RWPE1 (cell line): ENCODE results near the gene BCAS1.
A peak's percentile ranks its signal among the peaks of the same experiment; 100 is the strongest.

ENCODE experiments used
- CTCF ChIA-PET: fragments of 350-600 bp; sonication (Branson Sonifier 250); formaldehyde crosslinking; extraction: SDS; loops from one replicate; lab custom pipeline; 2021; lab: Yijun Ruan, JAX
- POLR2A ChIA-PET: fragments of 400-600 bp; formaldehyde crosslinking; extraction: SDS; loops from one replicate; lab custom pipeline; 2020; ENCODE audit warnings: antibody characterized with exemption; ENCODE audit not compliant: low non-redundant PET; lab: Yijun Ruan, JAX
- DNase-seq: peaks from one replicate; pipeline ENCODE4 v3.0.0; 2012; ENCODE audit warnings: low spot score
- H3K27ac ChIP-seq: fragments of 450-650 bp; 2 replicates; pipeline ENCODE4 v1.5.1; 2017
- CTCF ChIP-seq: fragments of 450-650 bp; conservative IDR thresholded peaks from 2 replicates; pipeline ENCODE4 v1.5.1; 2017; ENCODE audit warnings: low read depth, mild to moderate bottlenecking

Gene BCAS1

DNA sequence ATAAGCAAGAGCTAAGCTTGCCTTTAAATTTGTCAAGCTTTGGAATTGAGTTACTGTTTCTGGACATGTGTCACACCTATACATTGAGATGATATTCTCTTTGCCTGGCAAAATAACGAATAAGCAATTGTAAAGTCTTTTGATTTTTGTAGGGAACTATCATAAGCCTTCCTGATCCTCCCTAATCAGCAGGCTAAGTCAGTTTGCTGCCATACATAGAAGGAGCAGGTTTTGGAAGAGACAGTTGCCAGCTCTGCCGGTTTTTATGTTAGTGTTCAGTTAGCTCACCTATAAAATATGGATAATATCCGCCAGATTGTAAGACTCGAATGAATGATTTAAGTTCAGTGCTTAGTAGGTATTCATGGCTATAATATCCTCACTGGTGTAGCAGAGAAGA, 34.4 kb upstream of the BCAS1 start:
- TF ChIP-seq CTCF: no peak
- ChIA-PET POLR2A (no interaction called here), CTCF (interaction anchor here (1.0 to 4.2 kb wide), 6 partner anchors 8 to 103 kb away, joined by 3 to 22 read pairs (median 10); partner anchors contain the start of gene PFDN4)
- no peak overlapping the region for H3K27ac ChIP-seq
- no peak for DNase-seq

DNA sequence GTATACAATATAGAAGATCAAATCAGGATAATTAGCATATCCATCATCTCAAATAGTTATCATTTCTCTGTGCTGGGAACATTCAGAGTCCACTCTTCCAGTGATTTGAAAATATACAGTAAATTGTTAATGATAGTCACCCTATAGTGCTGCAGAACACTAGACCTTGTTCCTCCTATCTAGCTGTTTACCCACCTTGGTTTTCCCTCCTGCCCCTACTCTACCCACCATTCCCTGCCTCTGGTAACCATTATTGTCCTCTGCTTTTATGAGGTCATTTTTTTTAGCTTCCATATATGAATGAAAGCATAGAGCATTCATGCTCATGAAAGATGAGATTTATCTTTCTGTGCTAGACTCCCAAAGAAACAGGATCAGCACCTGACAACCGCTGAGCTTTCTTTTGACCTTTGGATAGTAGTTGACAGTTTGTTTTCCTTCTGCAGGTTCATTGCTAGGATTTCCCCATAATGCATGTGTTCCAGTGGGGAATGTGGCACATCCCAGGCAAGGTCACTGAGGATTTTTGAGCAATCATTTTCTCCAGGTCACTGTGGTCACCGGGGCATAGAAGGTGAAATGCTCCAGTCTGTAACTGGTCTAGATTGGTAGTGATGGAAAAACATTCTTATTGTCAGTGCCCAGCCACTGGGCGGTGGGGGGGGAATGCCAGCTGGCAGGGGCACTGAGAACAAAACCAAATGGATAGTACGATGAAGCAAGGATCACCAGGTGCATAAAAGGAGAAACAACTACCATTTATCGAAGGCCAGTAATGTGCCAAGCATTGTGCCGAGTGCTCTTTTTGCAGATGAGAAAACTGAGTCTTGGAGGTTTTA, 33.6 kb upstream of the BCAS1 start:
- no peak overlapping the region for H3K27ac ChIP-seq
- CTCF ChIA-PET: interaction anchor here (0.6 to 4.2 kb wide), 13 partner anchors 8 to 806 kb away, joined by 3 to 22 read pairs (median 3); partner anchors contain the start of gene PFDN4
- no peak for TF ChIP-seq CTCF
- POLR2A ChIA-PET: no interaction called here
- no peak for DNase-seq

GRCh38 chr20:54103067-54103761, 32.8 kb upstream of the BCAS1 start:
- H3K27ac ChIP-seq: no peak overlapping the region
- ChIA-PET CTCF (interaction anchor here (0.6 to 4.2 kb wide), 11 partner anchors 9 to 525 kb away, joined by 3 to 22 read pairs (median 3); partner anchors contain the start of gene PFDN4), POLR2A (no interaction called here)
- DNase-seq: peak; percentile 52
- TF ChIP-seq CTCF: no peak; the same call in none of the 2 replicates

DNA sequence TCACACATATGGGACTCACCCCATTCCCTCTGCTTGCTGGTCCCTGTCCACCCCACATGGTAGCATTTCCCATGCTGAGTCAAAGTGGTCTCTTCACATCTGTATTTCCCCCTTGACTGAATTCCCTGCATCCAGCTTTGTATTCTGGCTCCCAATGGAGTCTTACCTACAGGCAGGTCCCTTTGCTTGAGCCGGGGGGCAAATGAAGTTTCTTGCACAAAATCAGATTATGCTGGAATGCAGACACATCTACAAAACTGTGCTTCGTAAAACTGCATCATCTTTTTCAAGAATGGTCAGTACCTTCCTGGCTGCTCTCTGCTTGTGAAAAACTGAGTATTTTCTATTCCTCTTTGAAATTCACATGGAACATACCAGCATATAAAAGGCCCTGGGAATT, 32.1 kb upstream of the BCAS1 start:
- H3K27ac ChIP-seq: no peak overlapping the region
- ChIA-PET CTCF (interaction anchor here (1.2 to 11.7 kb wide), 3 partner anchors 97 to 99 kb away, joined by 3 to 126 read pairs (median 22); no protein-coding TSS in a partner anchor), POLR2A (no interaction called here)
- no peak for DNase-seq
- no peak for TF ChIP-seq CTCF

- DNase-seq: no peak
- no peak for TF ChIP-seq CTCF
- H3K27ac ChIP-seq: no peak overlapping the region
- ChIA-PET CTCF (interaction anchor here (0.8 to 11.7 kb wide), 2 partner anchors 34 to 99 kb away, joined by 4 to 126 read pairs; no protein-coding TSS in a partner anchor), POLR2A (interaction anchor here (0.7 kb wide), 1 partner anchor 14 kb away, joined by 3 read pairs; no protein-coding TSS in a partner anchor)
Measured at GRCh38 chr20:54100563-54100962, 30.2 kb upstream of the BCAS1 start.

- no peak overlapping the region for H3K27ac ChIP-seq
- no peak for DNase-seq
- POLR2A ChIA-PET: interaction anchor here (0.7 kb wide), 1 partner anchor 13 kb away, joined by 3 read pairs; no protein-coding TSS in a partner anchor
- CTCF ChIA-PET: interaction anchor here (0.7 to 11.7 kb wide), 4 partner anchors 35 to 1965 kb away, joined by 3 to 126 read pairs (median 4); no protein-coding TSS in a partner anchor
- no peak for TF ChIP-seq CTCF
Measured at GRCh38 chr20:54099894-54100293, 29.5 kb upstream of the BCAS1 start.
